Stimulated activated CD4-positive, alpha-beta T cell treated with anti-CD3 and anti-CD28 coated beads, Interleukin-12 subunit alpha, Interleukin-12 subunit beta, amount 100 ng/mL, for 24 hours (primary cell): ENCODE measurements around the gene PLSCR2.
"Not testable (repeated sequence)": the region's sequence is repeated elsewhere in the genome, so short reads cannot be mapped to it uniquely, and the experiment has no call there.

Experiments used
- DNase-seq, 2 experiments: peaks; one replicate each; pipeline ENCODE4 v3.0.0-alpha.2; 2020; ENCODE audit warnings: low read depth in 2 of 2

PLSCR2 gene

DNA sequence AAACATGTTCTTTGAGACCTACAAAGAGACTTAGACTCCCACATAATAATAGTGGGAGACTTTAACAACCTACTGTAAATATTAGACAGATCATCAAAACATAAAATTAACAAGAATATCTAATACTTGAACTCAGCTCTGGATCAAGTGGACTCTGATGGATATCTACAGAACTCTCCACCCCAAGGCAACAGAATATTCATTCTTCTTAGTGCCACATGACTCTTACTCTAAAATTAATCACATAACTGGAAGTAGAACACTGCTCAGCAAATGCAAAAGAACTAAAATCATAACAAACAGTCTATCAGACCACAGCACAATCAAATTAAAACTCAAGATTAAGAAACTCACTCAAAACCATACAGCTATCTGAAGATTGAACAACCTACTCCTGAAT, 15.9 kb upstream of the PLSCR2 start:
- DNase-seq: no peak

DNA sequence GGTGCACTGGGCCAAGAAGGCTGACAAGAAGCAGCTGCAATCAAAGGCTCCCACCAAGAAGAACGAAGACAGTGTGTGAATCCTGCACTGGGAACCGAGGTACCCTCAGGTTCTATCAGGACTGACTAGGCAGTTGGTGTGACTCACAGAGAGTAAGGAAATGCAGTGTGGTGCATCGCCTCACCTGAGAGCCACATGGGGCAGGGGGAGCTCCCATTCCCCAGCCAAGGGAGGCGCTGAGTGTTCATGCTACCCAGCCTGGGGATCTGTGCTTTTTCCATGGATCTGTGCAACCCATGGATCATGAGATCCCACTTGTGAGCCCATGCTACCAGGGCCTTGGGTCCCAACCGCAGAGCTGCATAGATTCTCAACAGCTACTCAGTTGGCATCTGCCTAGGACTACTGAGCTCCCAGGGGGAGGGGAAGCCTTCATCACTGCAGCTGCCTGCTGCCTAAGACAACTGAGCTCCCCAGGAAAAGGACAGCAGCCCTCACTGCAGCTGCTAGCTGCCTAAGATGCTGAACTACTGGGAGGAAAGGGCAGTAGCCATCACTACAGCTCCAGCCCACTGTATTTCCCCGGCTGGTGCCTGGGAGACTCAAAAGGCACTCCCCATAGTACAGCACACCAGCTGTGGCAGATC, 6.9 kb upstream of the PLSCR2 start:
- DNase-seq: no peak

DNA sequence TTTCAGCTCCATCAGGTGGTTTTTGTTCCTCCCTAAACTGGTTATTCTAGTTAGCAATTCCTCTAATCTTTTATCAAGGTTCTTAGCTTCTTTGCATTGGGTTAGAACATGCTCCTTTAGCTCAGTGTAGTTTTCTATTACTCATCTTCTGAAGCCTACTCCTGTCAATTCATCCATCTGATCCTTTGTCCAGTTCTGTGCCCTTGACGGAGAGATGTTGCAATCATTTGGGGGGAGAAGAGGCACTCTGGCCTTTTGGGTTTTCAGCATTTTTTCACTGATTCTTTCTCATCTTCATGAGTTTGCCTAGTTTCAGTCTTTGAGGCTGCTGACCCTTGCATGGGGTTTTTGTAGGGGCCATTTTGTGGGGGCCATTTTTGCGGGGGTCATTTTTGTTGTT, 5.6 kb upstream of the PLSCR2 start:
- not testable (repeated sequence) for DNase-seq

DNA sequence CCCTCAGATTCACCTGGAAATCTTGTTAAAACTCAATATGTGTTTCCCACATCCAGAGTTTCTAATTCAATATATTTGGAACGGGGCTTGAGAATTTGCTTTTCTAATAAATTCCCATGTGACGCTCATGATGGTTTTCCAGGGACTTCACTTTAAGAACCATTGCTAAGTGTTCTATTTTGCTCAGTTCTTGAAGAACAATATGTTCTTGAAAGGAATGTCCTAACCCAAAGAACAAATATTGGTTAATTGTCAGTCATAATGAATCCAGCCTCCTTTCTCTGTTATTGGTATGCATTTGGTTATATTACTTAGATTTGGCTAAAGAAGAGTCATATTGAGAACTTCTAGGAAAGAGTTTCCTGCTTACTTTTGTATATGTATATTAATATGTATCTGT, 4.4 kb upstream of the PLSCR2 start:
- no peak for DNase-seq

DNA sequence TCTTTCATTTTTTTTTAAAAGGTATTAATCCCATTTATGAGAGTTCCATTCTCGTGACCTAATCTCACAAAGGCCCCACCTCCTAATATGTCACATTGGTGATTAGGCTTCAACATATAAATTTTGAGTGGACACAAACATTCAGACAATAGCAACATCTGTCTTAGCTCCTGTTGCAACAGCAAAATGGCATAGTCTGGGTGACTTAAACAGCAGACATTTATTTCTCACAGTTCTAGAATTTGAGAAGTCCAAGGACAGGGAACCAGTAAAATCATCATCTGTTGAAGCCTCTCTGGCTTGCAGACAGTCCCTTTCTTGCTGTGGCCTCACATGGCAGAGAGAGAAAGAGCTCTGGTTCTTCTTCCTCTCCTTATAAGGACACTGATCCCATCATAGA, 3.2 kb upstream of the PLSCR2 start:
- DNase-seq: no peak

DNA sequence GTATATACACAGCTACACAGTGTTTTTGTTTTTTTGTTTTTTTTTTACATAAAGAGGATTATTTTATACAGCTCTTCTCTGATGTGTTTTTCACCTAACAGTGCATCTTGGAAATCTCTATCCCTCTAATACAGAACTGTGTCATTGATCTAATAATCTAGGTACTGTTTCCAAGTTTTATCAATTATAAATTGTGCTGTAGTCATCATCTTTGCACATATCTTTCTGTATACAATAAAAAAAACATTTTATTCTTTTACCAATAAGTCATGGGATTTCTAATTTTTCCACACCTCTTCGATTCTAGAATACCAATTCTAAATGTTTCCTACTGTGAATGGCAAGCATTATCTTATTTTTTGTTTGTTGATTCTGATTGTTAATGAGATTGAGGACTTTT, 1.7 kb upstream of the PLSCR2 start:
- no peak for DNase-seq

DNA sequence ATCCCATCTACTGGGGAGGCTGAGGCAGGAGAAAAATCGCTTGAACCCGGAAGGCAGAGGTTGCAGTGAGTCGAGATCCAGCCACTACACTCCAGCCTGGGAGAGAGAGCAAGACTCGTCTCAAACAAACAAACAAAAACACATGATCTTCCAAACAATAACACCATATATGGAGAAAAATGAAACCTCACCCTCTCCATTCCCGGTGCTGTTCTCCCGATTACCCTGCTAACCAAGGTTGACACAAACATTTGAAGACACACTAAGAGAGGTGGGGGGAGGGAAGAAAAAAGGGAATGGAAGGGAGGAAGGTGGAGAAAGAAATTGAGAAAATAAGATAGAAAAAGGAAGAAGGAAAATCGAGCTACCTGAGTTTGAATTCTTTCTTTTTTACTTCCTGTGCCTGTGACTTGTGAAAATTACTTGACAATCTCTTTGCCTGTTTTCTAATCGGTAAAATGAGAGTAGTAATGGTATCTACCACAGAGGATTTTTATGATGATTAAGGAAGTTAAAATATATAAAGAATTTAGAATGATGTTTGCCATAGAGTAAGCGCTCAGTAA, 1.1 kb upstream of the PLSCR2 start:
- no peak for DNase-seq

DNA sequence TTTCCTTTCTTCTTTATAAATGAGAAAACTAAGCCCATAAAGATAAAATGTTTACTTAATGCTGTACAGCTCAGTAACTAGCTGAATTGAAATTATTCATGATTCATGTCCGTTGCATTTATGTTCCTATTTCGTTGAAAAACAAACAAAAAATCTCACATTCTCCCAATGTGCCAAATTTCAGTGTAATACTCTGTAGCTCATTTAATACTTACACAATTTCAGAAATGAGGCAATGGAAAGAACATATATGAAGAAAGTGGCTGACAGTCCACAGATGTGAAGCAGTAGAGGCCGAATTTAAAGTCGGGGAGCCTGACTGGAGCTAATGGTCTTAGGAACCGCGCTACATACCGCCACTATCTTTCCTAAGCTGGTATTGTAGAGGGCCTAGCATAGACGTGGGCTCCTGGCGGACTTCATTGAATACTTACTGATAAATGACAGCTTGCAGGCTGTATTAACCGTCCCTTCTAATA, 651 bp downstream of the PLSCR2 start:
- no peak for DNase-seq

DNA sequence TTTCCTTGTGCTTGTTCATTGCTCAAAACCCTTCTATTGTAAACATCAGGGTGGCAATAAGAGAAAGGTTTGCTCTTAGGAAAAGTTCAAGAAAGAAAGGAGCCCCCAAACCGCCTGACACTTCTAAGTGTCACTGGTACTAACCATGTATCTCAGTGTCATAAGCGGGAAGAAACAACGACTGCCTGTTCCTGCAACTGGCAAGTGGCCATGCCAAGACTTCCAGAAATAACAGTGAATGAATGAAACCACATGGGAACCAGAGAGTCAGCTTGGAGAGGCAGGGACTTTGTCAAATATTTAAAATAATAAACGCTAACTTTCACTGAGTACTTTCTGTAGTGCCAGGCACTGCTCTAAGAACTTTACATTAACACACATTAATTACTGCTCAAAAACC, 1.1 kb downstream of the PLSCR2 start:
- no peak for DNase-seq

DNA sequence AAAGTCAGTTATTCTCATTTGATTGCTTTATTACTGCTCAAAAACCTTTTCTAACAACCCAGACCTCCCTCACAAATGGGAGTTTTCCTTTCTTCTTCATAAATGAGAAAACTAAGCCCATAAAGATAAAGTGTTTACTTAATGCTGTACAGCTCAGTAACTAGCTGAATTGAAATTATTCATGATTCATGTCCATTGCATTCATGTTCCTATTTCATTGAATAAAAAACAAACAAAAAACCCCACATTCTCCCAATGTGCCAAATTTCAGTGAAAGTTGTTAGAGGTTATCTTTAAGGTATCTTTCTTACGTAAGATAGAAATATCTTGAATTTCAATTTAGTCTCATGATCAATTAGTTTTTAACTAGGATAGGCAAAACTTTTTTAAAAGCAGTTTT, 2.8 kb downstream of the PLSCR2 start:
- no peak for DNase-seq

DNA sequence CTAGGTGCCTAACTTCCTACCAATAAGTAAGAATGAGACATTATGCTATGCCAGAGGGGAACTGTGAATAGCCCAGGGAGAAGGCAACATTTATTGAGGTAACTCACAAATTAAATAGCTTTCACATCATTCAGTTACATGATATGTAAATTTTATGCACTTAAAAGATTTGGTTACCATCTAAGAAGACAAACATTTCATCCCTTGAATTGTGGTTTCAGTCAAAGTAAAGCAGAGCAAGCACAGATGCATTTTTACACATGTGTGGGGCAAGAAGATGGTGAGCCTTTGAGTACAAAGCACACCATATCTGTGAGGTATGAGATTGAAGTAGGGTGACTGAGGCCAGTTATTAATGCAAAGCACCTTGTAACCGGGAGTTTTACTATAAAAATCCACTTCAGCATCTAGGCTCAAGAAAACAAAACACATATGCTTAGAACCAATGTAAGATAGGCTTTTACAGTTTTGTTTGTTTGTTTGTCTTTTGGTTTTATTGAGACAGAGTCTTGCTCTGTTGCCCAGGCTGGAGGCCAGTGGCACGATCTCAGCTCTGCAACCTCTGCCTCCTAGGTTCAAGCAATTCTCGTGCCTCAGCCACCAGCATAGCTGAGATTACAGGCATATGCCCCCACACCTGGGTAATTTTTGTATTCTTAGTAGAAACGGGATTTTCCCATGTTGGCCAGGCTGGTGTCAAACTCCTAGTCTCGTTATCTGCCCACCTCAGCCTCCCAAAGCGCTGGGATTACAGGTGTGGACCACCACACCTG, 3.5 kb downstream of the PLSCR2 start:
- DNase-seq: no peak

DNA sequence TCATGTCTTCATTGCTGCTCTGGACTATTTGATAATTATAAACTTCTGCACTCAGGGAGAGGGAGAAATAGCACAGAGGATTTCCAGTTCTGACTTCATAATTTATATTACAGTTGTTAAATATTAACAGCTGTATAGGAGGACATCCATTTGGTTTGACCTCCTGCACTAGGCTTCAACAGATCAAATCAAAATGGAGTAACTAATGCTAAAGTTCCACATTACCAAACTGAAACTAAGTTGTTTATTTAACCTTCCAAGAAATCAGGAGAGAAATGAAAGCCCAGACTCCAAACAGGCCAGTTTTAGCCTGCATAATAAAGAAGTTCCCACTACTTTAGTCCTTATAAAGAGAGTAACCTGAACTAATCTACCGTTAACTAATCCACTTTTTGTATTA, 4.6 kb downstream of the PLSCR2 start:
- DNase-seq: no peak

DNA sequence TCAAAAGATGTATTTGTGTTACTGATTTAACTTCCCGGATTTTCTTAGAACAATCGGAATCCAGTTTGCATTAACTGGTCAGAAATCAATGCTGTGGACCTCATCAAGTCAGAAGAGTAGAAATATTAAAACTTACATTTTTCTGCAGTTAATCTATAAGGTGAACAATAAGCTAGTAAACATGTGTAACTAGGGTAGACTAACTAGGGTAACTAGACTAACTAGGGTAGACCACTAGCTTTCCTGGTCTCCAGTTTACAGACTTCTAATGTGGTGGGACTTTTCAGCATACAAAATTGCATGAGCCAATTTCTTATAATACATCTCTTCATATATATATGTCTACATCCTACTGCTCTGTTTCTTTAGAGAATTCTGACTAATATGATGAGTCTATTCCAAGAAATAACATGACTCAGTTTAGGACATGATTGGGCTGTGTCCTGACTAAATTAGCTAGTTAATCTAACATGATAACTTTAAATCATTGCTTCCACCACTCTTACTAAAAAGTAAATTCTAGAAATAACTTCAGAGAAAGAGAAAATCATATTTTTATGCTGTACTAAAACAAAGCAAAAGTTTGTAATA, 5.3 kb downstream of the PLSCR2 start:
- DNase-seq: no peak

DNA sequence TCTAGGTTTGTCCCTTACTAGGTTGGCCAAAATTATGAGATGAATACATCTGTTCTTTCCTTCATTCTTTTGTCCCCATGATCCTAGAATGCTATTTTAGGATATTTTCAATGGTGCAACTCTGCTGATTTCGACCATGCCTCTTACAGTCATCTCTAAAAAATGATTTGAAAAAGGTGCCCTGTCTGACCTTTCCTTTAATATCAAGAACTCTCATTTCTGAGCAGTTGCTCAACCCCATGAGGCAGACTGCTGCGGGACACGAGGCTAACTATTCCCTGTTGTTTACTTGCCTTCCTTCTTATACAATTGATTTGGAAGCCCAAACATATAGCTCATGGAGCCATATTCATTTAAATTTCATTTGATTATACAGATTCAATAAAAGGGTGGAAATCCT, 14.6 kb downstream of the PLSCR2 start:
- no peak for DNase-seq

DNA sequence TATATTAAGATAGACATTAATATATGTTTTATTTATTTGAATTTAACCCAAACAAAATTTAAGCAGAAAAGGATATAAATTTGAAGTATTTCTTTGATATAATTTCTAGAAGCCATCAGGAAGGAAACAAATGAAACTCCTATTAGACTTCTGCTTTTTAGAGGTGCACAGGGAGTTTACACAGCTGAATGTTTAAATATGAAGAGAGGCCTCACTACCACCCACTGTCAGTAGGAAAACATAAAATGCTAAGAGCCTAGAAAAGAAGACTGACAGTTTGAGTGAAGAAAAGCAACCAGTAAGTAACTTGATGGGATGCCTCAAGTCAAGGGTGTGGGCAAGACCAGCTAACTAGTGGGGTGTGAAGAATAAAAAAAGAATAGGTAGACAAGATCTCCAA, 19.7 kb downstream of the PLSCR2 start:
- no peak for DNase-seq

DNA sequence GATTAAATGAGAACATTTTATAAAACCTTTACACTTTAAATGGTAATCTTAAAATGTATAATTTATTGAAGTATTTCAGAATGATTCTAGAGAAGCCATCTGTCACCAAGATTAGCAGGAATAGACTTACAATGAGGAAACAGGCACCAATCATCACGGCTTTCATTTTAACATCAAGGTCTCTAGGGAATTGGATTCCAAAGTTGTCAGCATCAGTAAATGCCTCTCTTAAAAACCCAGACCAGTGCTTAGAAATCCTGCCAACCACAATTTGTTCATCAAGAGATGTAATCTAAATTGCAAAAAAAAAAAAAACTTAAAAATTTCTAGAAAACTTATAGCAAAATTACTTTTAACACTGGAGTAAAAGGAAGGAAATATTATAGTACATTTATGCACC, 20.3 kb downstream of the PLSCR2 start:
- DNase-seq: no peak

DNA sequence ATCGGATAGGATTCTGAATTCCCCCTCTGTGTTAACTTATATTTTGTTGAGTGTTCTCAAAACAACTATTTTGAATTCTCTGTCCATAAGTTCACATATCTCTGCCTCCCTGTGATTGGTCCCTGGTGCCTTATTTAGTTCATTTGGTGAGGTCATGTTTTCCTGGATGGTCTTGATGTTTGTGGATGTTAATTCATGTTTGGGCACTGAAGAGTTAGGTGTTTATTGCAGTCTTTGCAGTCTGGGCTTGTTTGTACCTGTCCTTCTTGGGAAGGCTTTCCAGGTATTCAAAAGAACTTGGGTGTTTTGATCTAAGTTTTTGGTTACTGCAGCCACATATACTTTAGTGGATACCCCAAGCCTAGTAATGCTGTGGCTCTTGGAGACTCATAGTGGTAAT, 23.3 kb downstream of the PLSCR2 start:
- no peak for DNase-seq

DNA sequence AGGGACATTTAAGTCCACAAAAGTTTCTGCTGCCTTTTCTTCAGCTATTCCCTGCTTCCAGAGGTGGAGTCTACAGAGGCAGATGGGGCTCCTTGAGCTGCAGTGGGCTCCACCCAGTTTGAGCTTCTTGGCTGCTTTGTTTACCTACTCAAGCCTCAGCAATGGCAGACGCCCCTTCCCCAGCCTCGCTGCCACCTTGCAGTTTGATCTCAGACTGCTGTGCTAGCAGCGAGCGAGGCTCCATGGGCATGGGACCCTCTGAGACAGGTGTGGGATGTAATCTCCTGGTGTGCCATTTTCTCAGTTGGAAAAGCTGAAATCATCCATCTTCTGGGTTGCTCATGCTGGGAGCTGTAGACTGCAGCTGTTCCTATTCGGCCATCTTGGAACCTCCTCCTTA, 29.1 kb downstream of the PLSCR2 start:
- DNase-seq: not testable (repeated sequence)

DNA sequence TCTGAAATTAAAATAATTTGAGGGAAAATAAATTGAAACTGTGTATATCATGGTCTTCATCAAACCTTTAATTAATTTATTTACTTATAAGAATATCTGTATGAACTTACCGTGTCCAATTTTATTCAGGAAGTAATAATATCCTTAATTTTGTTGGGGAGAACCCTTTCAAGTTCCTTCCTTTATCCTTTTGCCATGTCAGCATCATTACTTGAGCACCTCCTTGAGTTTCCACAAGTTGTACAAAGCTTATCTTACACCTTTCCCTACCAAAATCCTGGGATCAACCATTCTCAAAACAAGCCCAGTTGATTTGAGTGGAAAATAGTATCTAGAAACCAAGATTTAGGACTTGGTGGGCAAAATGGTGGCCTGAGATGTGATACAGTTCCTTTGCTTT, 37.3 kb downstream of the PLSCR2 start:
- no peak for DNase-seq

DNA sequence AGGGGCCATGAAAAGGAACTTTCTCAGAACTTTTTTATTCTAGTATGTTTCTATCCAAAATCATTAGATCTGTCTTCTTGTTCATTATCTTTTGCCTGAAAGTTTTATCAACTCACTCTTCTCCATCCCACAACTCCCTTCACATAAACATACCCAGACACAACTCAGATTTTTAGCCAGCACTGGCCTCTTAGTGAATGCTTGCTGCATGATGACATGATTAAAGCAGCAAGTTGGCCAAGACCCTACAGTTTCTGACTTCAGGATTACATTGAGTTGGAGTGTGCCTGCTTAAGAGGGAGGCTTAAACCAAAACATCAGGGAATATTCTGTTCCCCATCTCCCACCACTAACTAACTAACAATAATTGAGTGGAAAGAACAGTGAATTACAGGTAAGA, 38.1 kb downstream of the PLSCR2 start:
- DNase-seq: no peak

DNA sequence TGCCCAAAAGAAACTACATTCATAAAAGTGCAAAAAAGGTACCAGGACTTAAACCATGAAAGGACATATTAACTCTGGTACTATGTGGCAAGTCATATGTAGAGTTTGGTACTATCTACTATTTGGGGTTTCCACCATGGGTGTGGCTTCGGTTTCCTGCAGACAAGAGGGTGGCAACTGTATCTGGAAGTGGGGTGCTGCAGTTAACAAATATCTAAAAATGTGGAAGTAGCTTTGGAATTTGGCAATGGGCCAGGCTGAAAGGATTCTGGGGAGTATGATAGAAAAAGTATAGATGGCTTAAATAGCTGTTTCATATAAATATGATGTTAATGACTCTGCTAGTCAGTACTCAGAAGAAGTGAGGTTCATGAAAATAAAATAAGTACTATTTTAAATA, 44.0 kb downstream of the PLSCR2 start:
- no peak for DNase-seq

DNA sequence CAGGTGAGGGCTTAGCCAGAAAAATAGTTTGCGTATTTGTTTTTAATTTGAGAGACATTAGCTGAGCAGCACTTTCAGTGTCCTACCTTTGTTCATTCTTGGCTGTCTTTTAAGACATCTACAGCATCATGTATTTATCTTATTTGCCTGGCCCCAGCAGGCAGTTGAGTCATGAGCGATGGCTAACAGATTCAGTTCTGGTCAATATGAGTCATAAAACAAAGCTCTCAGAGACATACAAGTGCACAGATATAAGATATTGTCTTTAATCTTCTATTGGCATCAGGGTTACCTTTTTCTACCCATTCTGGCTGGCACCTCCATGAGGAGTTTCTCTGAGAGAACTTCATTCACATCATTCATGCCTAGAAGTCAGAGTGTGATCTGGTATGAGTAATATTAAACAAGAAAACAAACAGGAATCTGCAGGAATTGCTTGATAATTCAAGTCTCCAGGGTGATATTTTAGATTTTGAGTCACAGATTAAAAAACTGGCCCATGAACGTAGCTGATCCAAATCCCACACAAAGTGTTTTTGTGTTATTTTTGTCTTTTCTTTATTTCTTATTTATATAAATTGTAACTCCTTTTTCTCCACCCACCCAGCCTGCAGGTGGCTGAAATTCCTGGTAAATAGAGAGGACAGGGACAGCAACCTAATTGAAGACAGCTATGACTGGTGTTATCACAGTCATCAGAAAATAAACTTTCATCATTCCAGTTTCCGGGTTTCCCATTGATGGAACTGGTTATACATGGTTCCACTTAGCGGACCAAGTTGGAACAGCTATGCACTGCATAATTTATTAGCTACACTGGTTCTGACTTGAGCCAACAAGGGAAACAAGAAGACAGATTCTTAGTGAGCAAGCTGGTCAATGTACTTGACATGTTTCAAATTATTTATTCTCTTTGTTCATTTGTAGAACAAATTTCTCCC, 47.3 kb downstream of the PLSCR2 start:
- DNase-seq: no peak
